EL (cell line): ENCODE data around the gene MDFI.
A peak's percentile ranks its signal among the peaks of the same experiment; 100 is the strongest.

Experiments used
- DNase-seq: peaks from one replicate; pipeline ENCODE4 v3.0.0-alpha.2; 2016

The MDFI gene

DNA sequence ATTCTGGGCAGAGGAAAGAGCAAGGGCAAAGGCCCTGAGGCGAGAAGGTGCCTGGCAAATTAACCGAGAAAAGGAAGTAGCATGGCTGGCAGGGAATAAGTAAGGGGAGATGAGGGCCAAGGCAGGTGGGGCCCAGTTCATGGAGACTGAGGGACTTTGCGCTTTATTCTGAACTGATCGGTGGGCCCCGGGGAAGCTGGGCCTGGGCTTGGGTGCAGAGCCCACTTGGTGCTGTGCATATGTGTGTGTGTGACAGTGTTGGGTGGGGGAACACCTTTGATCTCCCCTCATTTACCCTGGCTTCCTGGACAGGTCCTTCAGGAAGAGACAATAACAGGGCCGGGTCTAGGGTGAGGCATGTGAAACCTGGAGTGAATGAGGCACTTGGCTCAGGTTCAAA is 2.9 kb upstream of the MDFI start:
- no peak for DNase-seq

DNA sequence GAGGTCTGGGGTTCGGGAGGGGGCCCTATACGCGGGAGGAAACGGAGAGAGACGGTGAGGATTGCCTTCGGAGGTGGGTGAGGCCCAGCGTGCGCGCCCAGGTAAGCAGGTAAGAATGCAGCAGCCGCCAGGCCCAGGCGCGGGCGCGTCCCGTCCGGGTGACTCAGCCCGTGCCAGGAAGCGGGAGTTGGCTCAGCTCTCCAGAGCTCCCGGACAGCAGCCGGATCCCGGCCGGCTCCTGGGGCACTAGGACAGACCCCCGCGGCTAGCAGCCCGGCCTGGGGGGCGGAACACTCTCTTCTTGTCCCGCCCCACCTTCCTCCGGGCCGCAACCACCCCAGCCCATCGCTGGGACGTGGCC is 1.5 kb upstream of the MDFI start:
- peak; percentile 34 for DNase-seq

DNA sequence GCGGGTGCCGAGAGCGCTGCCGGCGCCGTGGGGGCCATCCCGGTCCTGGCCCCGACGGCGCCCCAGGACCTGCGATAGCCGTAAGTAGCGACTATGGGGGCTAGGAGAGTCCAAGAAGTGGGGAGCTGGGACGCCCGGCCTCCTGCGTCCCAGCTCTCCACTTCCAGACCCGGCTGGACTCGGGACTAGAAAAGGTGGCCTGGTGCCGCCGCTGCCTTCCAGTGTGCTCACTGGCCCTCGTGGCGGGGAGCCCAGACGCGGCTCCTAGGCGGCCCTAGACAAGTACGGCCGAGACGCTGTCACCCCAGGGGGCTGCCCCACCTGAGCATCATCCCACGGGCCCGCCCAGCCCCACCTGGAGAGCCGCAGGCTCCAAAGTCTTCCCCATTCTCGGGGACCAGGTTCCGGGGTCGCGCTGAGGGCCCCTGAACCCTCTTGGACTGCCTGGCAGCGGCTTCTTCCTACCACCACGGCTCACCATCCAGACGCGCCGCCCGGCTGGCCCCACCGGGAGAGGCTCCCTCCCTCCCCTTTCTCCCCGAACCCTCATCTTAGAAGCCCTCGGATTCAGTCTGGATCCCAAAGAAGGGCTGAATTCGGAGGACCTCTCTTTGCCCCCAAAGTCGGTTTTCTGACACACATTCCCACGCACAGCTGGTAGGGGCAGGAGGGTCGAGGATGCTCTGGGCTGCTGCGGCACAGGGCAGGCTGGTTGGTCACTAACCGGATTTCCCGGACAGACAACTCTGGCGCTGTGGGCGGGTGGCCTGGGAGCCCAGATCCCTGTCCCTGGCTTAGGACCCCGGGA is 870 bp upstream of the MDFI start:
- no peak for DNase-seq

DNA sequence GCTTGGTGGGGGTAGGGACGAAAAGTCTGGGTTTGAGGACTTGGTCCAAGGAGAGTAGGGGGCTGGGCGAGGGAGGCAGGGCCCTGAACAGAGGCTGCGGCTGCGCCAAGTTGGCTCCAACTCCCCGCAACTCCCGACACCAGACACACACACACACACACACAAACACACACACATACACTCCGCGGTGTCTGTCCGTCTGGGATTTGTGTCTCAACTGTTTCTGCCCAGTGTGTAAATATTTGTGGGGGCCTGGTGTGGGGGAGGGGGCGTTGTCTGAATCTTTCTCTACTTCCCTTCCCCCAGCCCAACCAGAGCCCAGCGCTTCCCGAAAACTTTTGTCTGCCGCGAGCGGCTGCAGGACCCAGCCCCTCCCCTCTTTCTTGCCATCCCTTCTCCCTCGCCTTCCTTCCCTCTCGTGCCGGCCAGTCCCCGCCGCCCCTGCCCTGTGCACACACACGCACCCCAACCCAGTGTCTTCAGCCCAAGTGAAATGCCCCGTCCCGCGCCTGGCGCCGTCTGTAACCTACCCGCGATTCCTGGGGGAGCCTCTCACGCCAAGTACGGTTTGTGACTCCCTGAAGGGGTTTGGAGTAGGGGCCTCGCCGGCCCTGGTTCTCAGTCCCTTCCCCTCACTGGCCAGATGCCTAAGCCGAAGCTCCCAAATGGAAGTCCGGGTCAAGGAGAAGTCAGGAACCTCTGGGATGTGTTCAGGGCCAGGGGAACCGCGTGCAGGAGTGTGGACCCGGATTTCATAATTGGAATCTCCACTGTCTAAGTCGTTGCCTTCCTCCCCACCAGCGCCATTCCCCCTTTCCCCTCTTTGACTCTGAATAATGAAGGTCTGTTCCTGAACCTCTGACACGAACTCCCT is 904 bp downstream of the MDFI start:
- DNase-seq, result no peak

DNA sequence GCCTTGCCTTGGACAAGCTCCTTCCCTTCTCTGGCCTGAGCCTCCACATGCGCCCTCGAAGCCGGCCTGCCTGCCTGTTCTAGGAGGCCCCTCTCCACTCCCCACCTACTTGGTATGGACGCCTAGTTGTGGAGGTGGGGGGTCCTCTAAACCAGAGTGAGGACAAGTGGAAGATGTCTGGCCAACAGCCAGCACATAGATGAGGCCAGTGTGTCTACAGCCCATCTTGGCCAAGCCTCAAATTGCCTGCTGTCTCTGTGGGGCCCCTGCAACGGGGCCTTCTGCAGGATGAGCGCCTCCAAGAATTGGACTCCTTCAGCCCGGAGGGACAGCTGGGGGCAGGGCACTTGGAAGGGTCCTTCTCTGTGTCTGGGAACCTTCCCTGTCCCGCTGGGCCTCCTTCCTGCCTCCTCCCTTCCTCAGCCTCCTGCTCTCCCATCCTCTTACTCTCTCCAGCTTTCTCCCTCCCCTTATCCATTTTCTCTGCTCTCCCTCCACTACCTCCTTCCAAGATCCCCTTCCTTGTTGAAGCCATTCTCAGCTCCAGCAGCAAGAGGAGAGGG is 1.6 kb downstream of the MDFI start:
- DNase-seq, result no peak

DNA sequence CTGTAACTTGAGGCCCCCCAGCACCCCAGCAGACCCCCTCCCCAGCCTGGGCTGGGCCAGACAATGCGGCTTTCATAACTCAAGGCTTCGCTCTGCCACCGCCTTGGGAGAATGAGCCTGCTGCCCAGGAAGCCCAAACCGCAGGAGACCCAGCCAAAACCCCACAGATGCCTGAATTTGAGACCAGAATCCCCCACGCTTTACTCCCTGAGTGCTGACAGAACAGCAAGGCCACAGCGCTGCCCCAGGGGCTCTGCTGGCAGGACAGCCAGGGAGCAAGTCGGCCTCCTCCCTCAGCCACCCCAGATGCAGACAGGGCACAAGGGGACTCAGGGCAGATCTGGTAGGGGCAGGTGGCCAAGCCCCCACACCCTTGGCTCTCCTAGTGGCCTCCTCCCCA is 2.2 kb downstream of the MDFI start:
- no peak for DNase-seq

DNA sequence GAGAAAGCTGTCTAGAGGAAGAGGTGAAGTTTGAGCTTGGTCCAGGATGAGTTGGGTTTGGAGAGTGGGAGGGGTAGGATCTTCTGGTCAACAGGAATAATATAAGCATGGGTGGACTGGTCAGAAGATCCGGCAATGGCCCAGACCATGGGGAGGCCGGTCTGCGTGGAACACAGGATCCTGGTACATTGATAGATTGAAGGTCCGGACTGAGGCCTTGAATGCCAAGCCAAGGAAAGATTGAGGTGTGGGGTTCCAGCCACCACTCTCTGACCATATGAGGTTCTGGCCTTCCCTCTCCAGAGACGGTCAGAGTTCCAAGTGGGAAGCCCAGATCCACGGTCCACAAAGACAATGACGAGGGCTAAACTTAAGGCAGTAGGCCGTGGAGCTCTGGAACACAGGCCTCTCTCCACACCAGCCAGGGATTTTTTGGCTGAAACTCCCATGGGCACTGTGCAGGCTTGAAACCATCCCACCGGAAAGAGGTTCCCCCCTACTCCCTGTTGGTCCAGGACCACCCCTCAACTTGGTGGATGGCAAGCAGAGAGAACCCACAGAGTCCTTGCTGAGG is 3.2 kb downstream of the MDFI start:
- no peak for DNase-seq

DNA sequence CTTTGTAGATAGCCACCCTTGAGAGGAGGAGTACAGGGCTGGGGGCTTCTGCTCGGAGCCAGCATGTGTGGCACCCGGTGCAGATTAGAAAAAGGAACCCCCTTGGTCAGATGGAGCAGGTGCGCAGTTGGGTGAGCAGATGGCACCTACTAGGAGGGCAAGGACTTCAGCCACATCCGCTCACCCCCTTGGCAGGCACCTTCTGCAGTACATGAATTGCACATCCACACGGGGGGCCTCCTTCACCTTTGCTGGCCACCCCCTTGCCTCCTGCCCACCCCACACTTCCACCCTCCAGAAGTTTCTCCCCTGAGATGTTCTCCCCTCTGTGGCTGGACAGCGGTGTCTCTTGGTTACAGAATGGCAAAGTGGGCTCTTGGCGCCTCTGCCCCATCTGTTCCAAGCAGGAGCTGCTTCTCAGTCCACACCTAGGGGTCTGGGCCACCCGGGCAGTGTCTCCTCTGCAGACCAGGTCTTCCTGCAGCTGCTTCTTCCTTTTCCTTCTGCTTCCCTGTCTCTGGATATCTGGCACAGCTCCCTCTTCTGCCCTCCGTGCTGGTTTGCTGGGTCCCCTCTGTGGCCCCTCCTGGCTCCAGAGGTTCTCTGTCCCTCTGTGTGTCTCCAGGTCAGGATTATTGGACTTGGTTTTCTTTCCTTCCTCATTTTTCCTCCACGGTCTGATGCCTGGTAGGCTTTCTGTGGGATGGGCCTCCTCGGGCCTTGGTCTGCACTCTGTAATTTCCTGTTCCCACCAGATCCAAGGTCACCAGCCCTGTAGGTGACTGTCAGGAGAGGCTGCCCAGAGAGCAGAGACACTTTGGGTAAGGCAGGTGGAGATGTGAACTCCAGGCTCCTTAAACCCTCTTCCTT is 4.1 kb downstream of the MDFI start:
- no peak for DNase-seq

DNA sequence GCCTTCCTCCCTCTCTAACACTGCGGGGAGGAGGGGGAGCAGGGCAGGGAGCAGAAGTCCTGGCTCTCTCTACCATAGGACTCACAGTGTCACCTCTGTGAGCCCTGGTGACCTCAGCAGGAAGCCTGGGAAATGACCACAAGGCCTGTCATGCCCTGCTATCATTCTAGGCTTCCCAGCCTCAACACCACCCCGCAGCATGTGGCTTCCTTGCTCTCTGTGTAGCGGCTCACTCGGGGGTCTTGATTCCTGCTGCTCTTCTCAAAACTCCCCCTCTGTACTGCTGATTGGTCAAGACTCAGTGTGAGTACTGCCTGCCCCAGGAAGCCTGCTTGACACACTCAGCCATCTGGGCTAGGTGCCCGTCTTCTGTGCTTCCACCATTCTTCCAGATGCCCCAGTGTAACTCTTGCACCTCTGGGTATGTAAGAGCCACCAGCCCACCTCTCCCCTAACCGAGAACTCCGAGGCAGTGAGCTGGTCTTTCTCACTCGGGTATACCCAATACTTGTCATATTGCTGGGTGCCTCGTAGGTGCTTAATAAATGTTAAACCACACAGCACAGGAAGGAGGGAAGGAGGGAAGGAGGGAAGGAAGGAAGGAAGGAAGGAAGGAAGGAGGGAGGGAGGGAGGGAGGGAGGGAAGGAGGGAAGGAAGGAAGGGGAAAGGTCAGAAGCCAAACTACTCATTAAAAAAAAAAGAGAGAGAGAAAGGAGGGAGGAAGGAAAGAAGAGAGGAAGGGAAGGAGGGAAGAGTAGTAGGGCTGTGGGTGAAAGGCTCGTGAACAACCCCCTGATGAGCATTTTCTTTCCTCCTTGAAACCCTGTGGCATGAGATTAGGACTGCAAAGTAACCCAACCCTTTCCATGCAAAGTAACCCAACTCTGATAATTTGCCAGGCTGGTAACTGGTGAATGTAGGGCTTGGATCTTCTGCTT is 5.0 kb downstream of the MDFI start:
- no peak for DNase-seq

DNA sequence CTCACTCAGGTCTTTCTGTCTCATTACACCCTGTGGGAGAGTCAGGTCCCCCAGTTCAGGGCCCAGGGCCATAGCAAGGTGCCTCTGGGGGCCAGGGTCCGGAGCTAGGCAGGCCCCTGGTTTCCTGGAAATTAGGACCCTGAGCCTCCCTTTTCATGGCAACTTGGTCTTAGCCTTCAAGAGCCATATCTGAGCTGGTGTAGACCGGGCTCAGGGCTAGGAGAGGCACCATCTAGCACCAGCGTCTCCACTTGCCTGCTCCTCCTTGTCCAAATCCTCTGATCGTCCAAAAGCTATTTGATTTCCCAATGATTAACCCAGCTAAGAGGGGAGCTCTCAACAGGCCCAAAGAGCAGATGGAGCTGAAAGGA is 5.6 kb downstream of the MDFI start:
- DNase-seq, result no peak

DNA sequence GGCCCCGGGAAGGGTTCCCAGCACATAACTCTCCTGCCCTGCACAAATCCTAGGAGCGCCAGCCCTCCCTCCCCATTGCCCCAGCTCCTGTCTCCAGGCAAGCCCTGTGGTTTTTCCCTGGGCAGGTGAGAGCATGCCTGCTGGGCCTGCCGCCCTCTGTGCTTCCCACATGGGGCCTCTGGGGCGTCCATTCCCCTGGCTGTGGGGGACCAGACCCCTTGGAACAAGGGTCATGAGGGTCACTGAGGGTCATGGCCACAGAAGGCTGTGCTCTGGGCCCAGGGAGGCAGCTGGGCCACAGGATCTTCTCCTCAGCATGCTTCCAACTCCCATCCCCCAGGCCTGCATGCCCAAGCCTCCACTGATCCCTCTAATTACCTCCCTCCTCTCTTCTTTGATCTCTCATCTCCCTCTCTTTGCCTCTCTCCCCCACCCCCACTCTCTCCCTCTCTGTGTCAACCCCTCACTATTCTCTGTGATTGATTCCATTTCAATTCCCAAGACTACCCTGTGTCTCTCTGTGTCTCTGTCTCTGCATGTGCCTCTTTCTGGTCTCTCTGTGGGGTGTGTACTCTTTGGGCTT is 6.1 kb downstream of the MDFI start:
- DNase-seq, result no peak

DNA sequence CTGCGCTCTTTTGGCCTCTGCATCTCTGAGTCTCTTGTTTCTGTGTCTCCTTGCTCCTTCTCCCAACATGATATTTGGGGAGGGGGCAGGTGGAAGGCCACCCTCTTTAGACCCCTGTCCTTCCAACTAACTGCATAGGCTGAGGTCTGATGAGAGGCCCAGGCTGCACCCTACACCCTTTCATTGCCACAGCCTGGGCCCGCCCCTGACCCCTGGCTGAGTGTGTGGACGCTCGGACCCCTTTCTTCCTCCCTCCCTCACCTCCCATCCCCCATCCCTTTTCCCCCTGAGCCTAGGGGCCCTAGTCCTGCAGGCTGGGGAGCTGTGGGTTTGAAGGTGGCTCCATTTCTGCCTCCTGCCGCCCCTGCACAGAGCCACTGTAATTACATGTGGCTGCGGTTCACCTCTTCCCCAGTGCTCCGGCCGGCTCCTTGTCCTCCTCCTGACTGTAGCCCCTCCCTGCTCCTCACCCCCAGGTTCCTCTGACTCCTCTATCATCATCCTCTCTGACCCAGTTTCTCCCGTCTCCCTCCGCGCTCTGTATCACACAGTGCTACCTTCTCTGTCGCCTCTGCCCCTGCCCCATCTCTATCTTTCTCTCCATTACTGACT is 6.8 kb downstream of the MDFI start:
- DNase-seq, result no peak

DNA sequence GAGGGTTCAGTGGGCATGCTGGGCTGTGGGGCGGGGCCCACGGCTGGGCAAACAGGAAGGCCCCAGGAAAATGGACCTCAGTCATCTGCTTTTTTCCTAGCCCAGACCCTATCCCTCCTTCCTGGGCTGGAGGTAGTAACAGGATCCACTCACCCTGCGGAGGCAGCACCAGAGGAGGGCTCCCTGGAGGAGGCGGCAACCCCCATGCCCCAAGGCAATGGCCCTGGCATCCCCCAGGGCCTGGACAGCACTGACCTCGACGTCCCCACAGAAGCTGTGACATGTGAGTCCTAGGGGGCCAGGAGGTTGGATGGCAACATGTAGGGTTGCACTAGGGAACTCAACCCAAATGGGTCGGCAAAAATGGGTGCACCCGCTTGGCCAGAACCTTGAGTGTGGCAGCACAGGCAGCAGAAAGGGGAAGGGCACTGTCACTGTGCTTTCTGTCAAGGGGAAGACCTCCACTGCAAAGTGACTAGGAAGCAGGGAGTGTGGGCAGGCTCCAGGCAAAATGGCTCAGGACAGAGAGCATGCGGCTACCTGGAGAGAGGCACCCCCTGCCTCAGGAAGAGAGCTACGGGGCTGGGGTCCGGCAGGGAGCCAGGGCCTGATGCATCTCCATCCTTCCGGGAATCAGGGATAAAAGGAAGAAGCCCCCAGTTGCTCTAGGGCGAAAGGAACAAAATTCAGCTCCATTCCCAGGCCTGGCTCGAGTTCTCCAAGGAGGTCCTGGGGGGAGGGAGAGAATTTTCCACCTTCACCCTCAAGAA is 7.9 kb downstream of the MDFI start:
- no peak for DNase-seq

DNA sequence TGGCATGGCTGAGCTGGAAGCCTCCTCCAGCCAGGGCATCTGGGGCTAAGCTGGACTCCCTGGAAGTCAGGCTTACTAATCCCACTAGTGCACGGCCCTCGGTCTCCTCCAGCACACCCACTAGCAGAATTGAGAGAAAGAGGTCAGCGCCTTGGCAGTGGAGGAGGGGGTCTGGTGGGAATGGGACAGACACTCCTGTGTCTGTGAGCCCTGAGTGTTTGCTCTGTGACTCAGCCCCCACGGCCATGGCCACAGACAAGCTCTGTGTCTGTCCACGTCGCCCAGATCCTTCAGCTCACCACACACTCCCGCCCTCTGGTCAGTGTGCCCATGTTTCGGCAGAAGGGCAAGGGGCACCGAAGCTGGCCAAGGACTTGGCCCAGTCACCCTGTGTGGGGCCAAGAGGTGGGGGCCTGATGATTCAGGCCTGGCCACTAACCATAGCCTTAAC is 8.8 kb downstream of the MDFI start:
- no peak for DNase-seq

DNA sequence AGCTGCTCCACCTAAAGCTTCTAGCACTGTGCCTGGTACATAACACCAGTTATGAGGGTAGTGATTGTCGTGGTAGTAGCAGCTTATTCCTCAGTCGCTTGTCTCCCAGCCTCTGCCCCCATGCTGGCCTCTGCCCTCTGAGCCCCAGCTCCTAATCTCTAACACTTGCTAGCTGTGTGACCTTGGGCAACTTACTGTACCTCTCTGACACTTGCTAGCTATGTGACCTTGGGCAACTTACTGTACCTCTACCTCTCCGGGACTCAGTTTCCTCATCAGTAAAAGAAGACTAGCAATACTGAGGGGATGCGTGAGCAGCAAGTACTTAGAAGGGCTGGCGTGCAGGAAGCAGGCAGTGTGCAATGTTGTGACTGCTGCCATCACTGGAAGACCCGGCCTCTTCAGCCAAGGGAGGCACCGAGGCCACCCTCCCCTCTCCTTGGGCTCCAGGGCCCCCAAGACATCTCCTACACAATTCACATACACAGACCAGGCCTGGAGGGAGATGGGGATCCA is 9.9 kb downstream of the MDFI start:
- DNase-seq, result no peak

DNA sequence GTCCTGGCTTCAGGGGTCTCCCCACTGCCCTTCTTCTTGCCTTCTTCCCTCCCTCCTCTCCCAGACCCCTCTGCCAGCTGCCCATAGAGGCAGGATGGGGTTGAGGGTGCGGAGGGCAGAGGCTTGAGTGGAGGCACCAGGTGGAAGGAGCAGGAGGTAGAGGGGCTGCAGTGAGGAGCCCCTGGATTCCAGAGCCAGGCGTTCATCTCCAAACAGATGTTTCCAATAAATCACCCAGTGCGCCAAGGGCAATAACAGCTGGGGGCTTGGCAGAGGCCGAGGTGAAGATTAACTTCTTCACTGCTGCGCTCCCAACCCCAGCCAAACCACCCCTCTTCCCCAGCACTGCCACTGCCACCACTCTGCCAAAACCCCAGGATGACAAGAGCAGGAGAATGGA is 10.7 kb downstream of the MDFI start:
- no peak for DNase-seq

DNA sequence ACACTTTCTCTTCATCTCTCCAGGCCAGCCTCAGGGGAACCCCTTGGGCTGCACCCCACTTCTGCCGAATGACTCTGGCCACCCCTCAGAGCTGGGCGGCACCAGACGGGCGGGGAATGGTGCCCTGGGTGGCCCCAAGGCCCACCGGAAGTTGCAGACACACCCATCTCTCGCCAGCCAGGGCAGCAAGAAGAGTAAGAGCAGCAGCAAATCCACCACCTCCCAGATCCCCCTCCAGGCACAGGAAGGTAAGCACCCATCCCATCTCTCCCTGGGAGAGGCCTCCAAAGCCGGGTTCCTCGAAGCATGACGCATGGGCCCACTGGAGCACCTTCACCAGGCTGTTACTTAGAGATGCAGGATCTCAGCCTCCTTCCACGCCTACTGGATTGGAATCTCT is 11.3 kb downstream of the MDFI start:
- DNase-seq, result no peak

DNA sequence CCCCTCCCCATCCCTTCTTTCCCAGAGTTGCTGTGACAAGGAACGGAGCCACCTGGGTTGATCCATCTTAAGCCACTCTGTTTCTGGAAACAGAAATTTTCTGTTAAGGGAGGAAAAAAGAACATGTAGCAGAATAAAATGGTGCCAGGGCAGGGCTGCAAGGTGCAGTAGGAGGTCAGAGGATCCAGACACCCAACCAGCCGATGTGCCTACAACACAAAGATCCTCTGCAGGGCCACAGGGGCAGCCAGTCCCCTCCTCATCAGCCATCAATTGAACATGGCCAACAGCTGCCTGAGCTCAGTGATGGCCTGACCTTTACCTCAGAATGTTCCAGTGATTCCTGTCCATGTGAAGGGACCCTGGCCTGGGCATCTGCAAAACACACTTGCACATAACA is 11.9 kb downstream of the MDFI start:
- DNase-seq, result no peak

DNA sequence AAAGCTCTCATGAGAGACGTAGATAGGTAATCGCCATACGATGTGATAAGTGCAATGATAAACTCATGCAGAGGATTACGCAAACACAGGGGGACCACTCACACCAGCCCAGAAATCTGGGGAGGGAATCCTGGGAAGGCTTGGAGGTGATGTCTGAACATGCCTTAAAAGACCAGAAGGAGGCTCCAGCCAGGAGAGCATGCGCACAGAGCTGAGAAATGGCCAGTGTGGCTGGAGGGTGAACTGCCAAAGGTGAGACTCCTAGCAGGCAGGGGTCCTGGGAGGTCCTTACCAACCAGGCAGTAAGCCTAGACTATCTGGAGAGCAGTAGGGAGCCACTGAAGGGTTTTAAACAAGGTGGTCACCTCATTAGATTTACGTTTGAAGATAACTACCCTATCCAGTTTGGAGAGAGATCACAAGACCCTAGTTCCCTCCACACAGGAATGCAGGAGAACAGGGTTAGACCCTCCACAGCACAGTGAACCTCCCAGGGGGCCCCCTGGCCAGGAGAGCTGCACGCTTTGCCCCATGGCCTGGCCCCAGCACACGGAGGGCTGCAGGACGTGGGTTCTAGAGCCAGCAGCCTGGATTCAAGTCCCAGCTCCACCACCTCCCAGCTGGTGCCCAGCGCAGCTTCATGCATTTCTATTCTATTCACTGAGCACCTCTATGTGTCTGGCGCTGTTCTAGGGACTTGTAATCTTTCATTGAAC is 13.1 kb downstream of the MDFI start:
- no peak for DNase-seq
